ENCODE measurements around the gene METRNL.
"Not testable (repeated sequence)": the region's sequence is repeated elsewhere in the genome, so short reads cannot be mapped to it uniquely, and the experiment has no call there.

METRNL gene

DNA sequence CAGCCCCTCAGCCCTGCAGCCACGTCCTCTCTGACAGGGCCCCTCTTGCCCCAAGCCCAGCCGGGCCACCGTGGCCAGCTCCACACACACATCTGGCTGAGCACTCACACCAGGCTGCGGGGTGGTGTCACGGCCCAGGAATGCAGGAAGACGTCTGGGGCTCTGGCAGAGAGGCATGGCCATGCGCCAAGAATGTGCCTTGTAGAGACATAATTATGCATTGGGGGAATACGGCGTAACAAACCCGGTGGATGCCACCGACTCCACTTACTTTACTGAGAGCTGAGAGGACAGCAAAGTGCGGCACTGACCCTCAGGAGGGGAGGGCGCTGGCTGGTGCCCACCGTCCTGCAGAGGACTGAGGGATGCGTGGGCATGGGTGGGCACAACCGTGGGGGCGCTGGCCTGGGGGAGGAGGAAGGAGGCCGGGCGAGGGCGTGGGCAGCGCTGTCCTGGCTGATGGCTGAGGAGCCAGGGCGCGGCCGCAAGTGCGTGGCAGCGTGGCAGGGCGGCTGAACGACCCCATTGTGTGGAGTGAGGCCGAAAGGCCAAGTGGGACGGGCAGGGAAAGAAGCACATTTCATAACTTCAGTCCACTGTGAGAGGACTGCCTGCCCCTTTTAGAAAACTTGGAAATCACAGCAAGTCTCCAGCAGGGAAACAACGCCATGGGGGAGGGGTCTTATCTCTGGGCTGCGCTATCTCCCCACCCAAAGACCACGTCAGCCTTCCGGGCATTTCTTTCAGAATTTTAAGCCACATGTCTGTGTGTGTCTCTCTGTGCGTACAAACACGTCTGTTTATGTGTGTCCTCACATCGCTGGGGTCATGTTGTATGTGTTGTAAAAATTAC lies 30.6 kb downstream of the METRNL start:
- DNase-seq, result no peak

DNA sequence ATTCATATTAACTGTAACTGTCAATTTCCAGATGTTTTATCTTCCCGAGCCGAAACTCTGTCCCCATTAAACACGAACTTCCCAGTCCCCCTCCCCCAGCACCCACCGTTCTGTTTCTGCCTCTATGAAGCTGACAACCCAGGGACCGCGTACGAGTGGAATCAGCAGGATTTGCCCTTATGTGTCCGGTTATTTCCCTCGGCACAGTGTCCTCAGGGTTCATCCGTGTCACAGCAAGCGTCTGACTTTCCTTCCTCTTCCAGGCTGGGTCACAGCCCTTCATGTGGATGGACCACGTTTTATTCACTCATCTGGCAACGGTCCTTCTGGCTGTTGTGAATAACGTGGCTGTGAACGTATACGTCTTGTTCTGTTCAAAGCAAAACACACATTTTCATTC lies 31.3 kb downstream of the METRNL start:
- no peak for DNase-seq

DNA sequence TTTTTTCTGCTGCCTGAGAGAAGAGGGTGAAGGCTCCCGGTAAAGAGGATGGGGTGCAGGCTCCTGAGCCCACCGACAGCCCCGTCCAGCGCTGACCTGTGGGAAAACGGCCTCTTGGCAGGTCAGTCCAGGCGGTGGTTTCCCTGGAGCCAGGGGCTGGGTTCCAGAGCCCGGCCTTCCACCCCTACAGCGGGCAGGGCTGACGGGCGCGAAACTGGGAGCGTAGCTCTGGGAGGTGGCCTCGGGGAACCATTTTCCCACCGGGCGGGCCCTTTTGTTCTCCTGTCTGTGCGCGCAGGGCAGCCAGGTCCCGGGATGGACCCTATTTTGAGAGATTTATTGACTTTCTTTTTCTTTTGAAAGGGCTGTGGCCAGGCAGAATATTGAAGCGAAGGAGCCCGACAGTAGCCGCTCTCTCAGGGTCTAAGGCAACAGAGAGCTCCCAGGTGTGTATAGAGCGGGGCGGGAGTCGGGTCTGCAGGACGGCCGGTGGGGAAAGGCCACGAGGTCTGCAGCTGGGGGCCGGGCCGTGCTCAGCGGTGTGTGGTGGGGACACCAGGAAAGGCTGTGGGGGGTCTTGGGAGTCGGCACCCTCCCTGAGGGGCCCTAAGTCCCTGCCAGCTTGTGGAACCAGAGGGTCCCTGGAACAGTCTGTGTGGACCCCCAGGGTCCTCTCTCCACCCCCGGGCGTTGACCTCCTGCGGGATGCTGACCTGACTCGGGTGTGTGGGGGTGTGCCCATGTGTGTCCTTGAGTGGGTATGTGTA lies 32.3 kb downstream of the METRNL start:
- no peak for DNase-seq

DNA sequence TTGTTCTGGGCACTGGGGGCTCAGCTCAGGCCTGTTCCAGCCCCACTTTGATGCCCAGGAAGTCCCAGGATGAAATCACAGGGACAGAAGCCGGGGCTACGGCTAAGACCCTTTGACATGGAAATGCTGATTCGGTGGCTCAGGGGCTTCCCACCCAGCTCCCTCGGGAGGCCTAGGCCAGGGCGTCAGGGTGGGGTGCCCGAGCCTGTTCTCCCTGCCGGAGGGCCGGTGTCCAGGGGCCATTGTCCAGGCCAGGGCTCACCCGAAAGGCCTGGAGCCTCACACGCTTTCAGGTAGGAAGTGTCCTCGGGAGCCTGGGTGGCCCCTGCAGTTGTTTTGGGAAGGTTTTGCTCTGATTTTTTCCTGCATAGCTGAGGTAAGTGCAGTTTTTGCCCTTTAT lies 34.0 kb downstream of the METRNL start:
- no peak for DNase-seq

DNA sequence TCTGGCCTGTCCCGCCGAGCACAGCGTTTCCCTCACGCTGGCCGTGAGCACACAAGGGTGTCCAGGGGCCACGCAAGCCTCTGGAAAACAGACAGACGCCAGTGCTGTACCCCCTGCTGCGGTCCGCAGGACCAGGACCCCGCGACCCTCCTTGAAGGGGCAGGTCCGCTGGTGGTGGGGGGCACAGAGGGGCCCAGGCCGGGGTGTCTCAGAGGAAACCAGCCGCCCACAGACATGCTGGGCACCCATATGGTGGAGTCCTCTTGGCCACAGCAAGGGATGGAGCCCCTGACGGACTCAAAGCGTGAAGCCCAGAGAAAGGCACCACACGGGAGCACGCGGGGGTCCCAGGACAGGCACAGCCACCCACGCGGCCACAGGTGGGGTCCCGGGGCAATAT lies 34.4 kb downstream of the METRNL start:
- no peak for DNase-seq

DNA sequence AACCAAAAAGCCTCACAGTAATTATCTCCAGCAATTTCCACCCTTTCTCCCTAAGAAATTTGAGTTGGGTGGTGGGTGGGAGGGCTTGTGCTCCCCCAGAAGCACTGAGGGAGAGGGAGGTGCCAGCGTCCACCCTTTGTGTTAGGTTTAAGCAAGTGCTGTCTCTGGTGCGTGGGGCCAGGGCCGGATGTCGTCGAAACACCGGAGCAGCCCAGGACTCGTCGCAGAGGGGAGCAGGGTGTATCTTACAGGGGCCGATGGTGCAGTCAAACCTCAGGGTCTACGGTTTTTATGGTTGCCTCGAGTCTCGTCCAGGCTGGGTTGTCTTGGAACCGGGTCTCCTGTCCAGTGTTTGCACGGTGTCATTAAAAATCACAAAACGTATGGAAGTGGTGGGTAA lies 35.3 kb downstream of the METRNL start:
- no peak for DNase-seq

DNA sequence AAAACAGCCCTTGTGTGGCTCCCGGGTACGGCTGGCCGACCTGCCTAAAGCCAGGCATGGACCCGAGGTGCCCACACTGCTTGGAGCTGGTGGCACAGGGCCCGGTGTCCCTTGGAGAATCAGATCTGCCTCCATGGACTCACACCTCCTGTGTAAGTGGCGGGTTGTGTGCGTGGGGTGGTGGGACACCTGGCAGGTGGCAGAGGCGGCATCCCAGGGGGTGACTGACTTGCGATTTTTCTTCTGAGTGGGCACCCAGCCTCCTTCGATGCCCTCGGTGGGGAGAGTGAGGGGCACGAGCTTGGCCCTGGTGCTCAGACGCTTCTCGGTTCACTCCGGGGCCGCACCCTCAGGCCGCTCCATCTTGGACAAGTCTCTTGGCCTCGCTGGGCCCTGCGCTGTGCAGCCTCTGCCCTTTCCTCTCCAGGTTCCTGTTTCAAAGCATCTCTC lies 35.8 kb downstream of the METRNL start:
- DNase-seq, result no peak

DNA sequence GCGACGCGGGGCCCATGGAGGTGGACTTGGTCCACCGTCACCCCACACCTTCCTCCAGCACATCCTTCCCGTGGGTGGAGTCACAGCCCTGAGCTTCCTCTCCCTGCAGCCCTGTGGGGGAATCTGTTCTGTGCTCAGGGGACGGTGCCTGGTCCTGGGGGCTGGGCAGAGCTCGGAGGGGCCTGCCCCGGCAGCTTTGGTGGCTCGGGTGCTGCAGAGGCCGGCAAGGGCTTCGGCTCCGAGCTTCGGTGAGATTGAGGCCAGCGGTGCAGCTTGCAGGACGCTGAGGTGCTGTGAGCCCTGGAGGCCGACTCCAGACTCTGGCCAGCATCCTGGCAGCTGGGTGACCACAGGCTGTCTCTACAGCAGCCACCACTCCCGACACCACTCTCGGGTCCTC lies 36.4 kb downstream of the METRNL start:
- no peak for DNase-seq

DNA sequence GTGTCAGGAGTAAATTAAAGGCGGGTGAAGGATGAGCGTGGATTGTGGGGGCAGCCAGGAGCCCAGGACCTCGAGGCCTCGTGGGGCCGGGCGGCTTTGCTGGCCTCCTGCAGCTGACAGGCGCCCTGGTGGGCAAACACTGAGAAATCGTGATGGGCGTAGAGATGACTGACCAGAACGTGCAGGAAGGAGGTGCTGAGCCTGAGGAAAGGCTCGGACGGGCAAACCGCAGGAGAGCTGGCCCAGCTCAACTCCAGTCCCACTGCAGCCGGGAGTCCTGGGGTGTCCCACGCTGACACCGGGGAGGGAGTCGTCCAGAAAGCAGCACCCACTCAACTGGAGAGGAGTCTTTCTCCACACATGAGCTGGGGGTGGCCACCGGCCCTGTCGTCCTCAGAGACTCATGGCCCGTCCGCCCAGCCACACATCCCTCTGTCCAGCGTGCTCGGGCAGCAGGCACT lies 36.9 kb downstream of the METRNL start:
- DNase-seq, result no peak

DNA sequence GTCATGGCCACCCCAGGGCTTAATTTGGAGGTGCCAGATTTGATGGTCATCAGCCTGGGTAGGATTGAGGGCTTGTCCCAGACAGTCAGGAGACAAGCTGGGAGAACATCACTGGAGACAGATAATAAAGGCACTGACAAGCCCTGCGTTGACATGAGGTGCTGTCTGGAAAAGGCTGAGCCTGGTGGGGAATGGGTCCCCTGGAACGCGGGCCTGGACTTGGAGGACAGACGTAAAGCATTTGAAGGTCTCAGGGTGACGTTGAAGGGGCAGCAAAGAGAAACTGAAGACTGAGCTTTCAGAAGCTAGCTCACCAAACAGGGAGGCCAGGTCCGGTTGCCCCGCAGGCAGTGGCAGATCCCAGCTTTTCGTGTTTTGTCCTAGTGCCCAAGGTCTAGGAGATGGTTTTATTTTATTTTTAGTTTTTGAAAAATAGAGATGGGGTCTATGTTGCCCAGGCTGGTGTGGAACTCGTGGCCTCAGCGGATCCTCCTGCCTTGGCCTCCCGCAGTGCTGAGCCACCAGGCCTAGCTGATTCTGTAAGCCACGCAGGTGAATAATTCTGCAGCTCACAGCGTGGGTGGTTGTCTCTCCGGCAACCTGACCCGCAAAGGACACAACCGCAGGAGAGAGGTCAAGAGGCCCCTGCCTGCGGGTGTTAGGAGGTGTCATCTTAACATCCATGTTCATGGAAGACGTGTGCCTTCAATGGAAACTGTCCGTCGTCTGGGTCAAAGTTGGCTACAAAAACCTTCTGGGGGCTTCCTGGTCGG lies 37.6 kb downstream of the METRNL start:
- DNase-seq, result no peak

DNA sequence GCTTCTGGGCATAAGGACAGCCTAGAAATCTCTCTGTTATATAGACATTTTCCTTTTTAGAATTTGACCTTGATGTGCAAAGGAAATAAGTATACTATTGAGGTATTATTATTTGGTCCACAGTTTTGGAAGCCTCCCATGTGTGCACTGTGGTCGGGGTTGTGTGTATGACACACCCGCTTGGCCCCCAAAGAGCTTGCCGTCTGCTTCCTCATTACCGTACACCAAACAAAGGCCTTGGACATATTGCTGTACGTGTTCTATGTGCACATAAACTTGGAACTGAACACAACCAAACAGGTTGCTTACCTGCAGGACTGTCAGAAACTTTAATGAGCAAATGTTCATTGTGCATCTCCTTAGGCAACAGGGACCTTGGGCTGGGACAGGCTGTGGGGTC lies 38.2 kb downstream of the METRNL start:
- no peak for DNase-seq

DNA sequence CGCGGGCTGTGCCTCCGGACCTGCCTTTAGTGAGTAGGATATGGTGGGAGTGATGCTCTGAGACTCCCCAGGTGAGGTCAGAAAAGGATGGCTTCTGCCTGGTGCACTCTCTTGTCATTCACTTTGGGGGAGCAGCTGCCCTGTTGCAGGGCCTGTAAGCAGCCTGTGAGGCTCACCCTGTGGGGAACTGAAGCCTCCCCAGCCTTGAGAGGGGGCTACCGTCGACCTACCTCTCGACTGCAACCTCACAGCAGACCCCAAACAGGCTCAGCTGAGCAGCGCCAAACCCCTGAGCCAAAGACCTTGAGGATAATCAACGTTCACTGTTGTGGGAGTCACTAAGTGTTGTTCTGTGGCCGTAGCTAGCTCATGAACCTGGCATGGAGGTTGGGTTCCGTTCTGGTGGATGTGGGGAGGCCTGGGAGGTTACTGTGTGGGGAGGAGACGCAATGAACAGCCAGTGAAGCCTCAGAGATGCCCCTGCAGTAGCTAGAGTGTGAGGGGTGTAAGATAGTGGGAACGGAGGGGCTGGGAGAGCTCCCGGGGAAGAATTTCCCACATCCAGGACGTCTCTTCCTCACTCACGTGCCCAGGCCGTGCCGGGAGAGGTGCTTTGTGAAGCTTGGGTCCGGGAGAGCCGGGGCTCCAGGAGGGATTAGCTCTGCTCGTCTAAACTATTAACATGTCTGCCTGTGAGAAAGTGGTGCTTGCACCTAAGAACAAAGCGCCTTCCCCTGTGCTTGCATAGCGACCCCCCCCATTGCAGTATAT lies 38.8 kb downstream of the METRNL start:
- DNase-seq, result no peak

DNA sequence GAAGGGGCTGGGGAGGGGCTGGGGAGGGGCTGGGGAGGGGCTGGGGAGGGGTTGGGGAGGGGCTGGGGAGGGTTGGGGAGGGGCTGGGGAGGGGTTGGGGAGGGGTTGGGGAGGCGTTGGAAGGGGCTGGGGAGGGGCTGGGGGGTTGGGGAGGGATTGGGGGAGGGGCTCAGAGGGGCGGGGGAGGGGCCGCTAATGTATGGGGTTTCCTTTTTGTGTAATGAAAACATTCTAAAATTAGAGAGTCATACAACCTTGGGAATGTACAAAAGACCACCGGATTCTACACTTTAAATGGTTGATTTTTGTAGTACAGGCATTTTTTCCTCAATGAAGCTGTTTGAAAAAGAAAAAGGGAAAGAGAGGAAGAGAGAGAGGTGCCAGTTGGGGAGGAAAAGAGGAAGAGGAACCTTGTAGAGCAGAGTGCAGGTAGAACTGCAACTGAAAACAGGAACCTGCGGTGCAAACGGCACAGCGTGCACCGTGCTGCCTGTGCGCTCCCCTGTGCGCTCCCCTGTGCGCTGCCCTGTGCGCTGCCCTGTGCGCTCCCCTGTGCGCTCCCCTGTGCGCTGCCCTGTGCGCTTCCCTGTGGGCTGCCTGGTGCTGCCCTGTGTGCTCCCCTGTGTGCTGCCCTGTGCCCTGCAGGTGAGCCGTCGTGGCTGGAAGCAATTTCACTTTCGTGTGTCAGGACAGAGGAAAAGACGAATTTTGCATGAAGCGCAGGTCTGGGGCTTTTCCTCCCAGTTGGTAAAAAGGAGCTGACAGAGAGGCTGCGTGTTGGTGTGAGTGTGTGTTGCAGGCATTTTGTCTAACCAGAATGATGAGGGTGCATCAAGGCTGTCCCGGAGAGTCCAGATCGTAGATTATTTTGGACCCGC lies 40.8 kb downstream of the METRNL start:
- no peak for DNase-seq

DNA sequence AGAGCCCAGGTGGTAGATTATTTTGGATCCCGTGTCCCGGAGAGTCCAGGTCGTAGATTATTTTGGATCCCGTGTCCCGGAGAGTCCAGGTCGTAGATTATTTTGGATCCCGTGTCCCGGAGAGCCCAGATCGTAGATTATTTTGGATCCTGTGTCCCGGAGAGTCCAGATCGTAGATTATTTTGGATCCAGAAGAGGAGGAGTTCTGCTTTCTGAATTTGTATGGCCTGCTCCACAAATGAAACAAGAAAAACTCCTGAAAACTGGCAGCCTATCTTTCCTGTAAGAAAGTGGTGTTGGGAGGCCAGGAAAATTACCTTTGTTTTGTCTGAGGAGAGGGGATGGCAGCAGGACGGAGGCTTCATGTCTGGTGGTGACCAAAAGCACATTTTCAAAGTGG lies 42.1 kb downstream of the METRNL start:
- not testable (repeated sequence) for DNase-seq

DNA sequence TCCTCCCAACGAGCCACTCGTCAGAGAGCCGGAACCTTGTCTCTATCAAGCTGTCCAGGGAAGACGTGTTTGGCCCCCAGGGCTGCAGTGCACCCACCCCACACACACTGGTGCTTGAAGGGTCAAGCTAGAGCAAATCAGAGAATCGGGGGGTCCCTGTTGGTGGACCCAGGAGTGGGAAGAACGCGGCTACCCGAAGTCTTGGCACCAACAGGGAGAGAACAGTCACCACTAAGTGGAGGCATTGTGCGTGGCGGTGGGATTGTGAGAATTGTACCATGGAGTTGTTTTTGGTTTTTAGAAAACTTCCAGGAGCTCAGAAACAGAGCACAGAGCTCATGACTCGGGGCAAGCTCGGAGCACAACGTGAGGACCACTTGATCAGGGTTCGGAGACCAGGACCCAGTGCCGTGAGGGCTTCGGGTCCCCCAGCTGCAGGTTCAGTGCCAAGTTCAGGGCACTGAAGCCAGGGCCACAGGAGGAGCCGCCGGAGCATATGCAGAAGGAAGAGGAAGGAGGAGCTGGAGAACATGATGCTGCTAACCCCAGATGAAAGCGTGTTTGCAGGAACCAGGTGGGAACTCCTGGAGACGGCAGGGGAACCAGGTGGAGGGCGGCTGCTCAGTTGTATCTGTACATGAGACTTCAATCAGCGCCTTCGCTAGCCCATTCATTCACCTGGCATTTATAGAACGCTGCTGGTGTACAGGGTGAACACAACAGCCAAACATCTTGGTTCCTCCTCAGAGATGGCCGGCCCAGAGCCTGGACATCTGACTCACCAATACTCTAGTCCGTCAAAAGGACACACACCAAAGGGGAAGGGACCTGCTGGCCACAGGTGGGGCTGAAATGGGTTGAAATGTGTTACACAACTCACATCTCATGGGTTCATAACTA lies 42.8 kb downstream of the METRNL start:
- no peak for DNase-seq

DNA sequence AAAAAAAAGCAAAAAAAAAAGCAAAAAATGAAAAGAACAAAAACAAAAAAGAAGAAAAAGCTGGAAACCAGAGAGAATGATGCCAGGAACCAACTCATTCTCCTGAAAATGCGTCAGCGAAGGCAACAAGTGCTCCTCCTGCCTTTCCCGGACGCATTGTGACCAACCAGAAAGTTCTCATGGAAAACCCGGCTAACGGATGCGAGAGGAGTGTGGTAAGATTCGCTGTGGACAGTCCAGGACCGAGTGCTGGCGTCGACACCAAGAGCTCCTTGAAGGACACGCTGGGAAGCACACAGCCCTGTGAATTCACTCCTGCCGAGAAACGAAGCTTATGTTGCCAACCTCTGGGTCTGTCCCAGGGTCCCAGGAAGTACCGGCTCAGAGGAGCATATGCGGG lies 43.4 kb downstream of the METRNL start:
- no peak for DNase-seq

DNA sequence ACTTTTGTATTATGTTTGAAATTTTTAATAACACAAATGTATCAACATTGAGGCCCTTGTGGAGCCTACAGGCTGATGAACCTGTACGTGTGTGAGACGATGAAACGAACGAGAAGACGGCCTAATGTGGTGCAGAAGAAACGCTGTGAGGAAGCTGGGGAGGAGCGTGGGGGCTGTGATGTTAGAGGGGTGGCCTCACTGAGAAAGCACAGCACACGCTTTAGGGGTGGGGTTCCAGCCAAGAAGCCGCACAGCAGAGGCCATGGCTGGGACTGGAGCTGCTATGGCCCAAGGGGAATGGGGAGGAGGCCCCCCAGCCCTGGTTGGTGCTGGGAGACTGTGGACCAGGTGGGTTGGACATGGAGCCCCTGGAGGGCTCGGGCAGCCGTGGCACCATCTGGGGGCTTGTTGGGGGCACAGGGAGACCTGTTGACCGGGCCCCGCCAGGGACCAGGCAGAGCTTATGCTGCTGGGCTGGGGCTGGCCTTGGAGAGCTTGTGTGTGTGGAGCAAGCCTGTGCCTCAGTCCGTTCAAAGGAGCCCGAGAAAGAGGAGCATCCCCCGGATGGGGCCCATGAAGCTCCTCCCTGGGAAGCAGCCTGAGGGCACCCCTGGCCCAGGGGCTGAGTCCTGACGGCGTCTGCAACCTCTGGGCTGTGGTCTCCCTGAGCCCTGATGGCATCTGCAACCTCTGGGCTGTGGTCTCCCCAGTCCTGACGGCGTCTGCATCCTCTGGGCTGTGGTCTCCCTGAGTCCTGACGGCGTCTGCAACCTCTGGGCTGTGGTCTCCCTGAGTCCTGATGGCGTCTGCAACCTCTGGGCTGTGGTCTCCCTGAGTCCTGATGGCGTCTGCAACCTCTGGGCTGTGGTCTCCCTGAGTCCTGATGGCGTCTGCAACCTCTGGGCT lies 44.7 kb downstream of the METRNL start:
- no peak for DNase-seq

DNA sequence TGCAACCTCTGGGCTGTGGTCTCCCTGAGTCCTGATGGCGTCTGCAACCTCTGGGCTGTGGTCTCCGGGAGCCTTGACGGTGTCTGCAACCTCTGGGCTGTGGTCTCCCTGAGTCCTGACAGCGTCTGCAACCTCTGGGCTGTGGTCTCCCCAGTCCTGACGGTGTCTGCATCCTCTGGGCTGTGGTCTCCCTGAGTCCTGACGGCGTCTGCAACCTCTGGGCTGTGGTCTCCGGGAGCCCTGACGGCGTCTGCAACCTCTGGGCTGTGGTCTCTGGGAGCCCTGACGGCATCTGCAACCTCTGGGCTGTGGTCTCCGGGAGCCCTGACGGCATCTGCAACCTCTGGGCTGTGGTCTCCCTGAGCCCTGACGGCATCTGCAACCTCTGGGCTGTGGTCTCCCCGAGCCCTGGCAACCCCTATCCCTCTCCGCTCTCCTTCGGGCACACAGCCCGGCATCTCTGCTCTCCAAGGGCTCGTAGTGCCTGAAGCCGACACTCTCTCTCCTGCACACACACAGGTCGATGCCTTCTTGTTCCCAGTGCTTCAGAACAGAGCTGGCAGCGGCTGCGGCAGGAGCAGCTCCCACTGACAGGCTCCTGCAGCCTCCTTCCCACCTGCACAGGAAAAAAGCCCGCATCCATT lies 45.6 kb downstream of the METRNL start:
- DNase-seq, result no peak

Measured in hippocampal formation (tissue), 2 donors.